H1 (cell line): ENCODE data around the gene FRMD4B. TPM values are rescaled to one million over a fixed set of nuclear protein-coding genes. Genes with fewer than 3 reads are reported as not detected.

Source experiments
- CTCF ChIA-PET: fragments of 300-600 bp; sonication (Branson Sonifier 250); formaldehyde crosslinking; loops from one replicate; lab custom pipeline; 2021; ENCODE audit not compliant: partially characterized antibody; lab: Charles Lee
- POLR2A ChIA-PET: fragments of 300-600 bp; sonication (Branson Sonifier 250); formaldehyde crosslinking; loops from one replicate; lab custom pipeline; 2021; ENCODE audit warnings: inconsistent platforms; ENCODE audit not compliant: partially characterized antibody; lab: Charles Lee
- DNase-seq, 2 experiments: peaks; one replicate each; pipeline versions ENCODE4 v3.0.0 to v3.0.0-alpha.2; 2010 to 2022; ENCODE audit warnings: low spot score in 2 of 2, low read depth in 1 of 2, mixed read lengths in 1 of 2
- FAIRE-seq: peaks from 2 replicates; lab custom pipeline; 2011; peaks lifted over from hg19 to GRCh38; lab: Jason Lieb, UNC
- H2AFZ ChIP-seq: 2 replicates; pipeline ENCODE4 v1.8.1; 2012; ENCODE audit warnings: low read length, inconsistent platforms
- H2AK5ac ChIP-seq: 2 replicates; pipeline ENCODE4 v1.6.1; 2013; ENCODE audit warnings: low read depth, low read length
- H2BK120ac ChIP-seq: replicated peaks from 2 replicates; pipeline ENCODE3; 2013; ENCODE audit warnings: low read depth, low read length, inconsistent platforms
- H2BK12ac ChIP-seq: 2 replicates; pipeline ENCODE4 v1.6.1; 2013; ENCODE audit warnings: low read depth, low read length
- H2BK15ac ChIP-seq: 2 replicates; pipeline ENCODE4 v1.6.1; 2013; ENCODE audit warnings: low read length
- H2BK20ac ChIP-seq: 2 replicates; pipeline ENCODE4 v1.6.1; 2013; ENCODE audit warnings: low read length
- H2BK5ac ChIP-seq: 2 replicates; pipeline ENCODE4 v1.6.1; 2013; ENCODE audit warnings: low read depth, low read length
- H3K14ac ChIP-seq: 2 replicates; pipeline ENCODE4 v1.6.1; 2013; ENCODE audit warnings: inconsistent platforms; ENCODE audit not compliant: insufficient read length
- H3K18ac ChIP-seq: 2 replicates; pipeline ENCODE4 v1.6.1; 2013; ENCODE audit warnings: low read length; ENCODE audit errors: extremely low read depth
- H3K23ac ChIP-seq: 2 replicates; pipeline ENCODE4 v1.6.1; 2013; ENCODE audit warnings: inconsistent platforms; ENCODE audit not compliant: insufficient read length
- H3K23me2 ChIP-seq: 2 replicates; pipeline ENCODE4 v1.6.1; 2013; ENCODE audit warnings: low read depth, low read length
- H3K27ac ChIP-seq: 2 replicates; pipeline ENCODE4 v1.6.1; 2011; ENCODE audit warnings: low read depth, low read length, inconsistent platforms
- H3K27me3 ChIP-seq, 4 experiments: replicated peaks in 1 of 4; 1 replicate in 1 of 4; 2 replicates in 3 of 4; pipeline versions ENCODE4 v1.6.1 to v1.8.1; 2011 to 2013; ENCODE audit warnings: low read length in 3 of 4, mild to moderate bottlenecking in 3 of 4, inconsistent platforms in 2 of 4, mixed read lengths in 2 of 4, moderate library complexity in 1 of 4; ENCODE audit not compliant: control insufficient read depth in 3 of 4, insufficient read depth in 3 of 4; ENCODE audit errors: extremely low read depth in 1 of 4
- H3K36me3 ChIP-seq, 4 experiments: 2 replicates each; pipeline versions ENCODE4 v1.6.1 to v1.8.1; 2011 to 2013; ENCODE audit warnings: mild to moderate bottlenecking in 4 of 4, low read length in 3 of 4, moderate library complexity in 2 of 4, control low read depth in 1 of 4, inconsistent platforms in 1 of 4; ENCODE audit not compliant: insufficient read depth in 4 of 4, control insufficient read depth in 2 of 4
- H3K4ac ChIP-seq: replicated peaks from 2 replicates; pipeline ENCODE3; 2013; ENCODE audit warnings: low read length, low read depth, mixed read lengths, inconsistent platforms; ENCODE audit not compliant: insufficient read length
- H3K4me1 ChIP-seq, 4 experiments: replicated peaks in 1 of 4; 1 replicate in 1 of 4; 2 replicates in 3 of 4; pipeline versions ENCODE4 v1.6.1 to v1.8.1; 2011 to 2013; ENCODE audit warnings: low read length in 3 of 4, inconsistent platforms in 2 of 4, mixed read lengths in 1 of 4; ENCODE audit not compliant: insufficient read depth in 4 of 4, control insufficient read depth in 3 of 4
- H3K4me2 ChIP-seq, 2 experiments: 2 replicates each; pipeline versions ENCODE4 v1.6.1 to v1.8.1; 2011 to 2013; ENCODE audit warnings: low read depth in 2 of 2, low read length in 2 of 2, control low read depth in 1 of 2, inconsistent platforms in 1 of 2, mild to moderate bottlenecking in 1 of 2; ENCODE audit not compliant: insufficient read depth in 1 of 2
- H3K4me3 ChIP-seq, 4 experiments: fragments of 200-600, 300-600 bp in 1 of 4; sonication (generic), shearing (Covaris generic), sonication (Bioruptor Twin) in 1 of 4; 2 replicates each; pipeline versions ENCODE4 v1.5.1 to v1.8.1; 2011 to 2016; ENCODE audit warnings: low read length in 4 of 4, low read depth in 3 of 4, control low read depth in 2 of 4, inconsistent platforms in 2 of 4, mild to moderate bottlenecking in 2 of 4, mixed read lengths in 1 of 4, moderate library complexity in 1 of 4; ENCODE audit not compliant: insufficient read depth in 2 of 4; ENCODE audit errors: extremely low read depth in 1 of 4
- H3K56ac ChIP-seq: replicated peaks from 2 replicates; pipeline ENCODE3; 2013; ENCODE audit warnings: low read depth, mild to moderate bottlenecking, mixed read lengths, low read length, inconsistent platforms; ENCODE audit not compliant: insufficient read length
- H3K79me1 ChIP-seq: 2 replicates; pipeline ENCODE4 v1.6.1; 2013; ENCODE audit warnings: low read depth, low read length, control low read depth
- H3K79me2 ChIP-seq, 2 experiments: 2 replicates each; pipeline versions ENCODE4 v1.6.1 to v1.8.1; 2012 to 2013; ENCODE audit warnings: low read length in 2 of 2, mild to moderate bottlenecking in 2 of 2, inconsistent platforms in 1 of 2; ENCODE audit not compliant: insufficient read depth in 2 of 2, control insufficient read depth in 1 of 2
- H3K9ac ChIP-seq, 4 experiments: replicated peaks in 1 of 4; 1 replicate in 1 of 4; 2 replicates in 3 of 4; pipeline versions ENCODE4 v1.6.1 to v1.8.1; 2011 to 2013; ENCODE audit warnings: low read depth in 3 of 4, low read length in 3 of 4, control low read depth in 2 of 4, mild to moderate bottlenecking in 2 of 4, moderate library complexity in 2 of 4, inconsistent platforms in 1 of 4; ENCODE audit errors: extremely low read depth in 1 of 4
- H3K9me3 ChIP-seq, 2 experiments: 2 replicates each; pipeline versions ENCODE4 v1.6.1 to v1.8.1; 2012 to 2013; ENCODE audit warnings: mild to moderate bottlenecking in 2 of 2, moderate library complexity in 2 of 2, control low read depth in 1 of 2, inconsistent platforms in 1 of 2, low read depth in 1 of 2, low read length in 1 of 2, mixed read lengths in 1 of 2; ENCODE audit not compliant: insufficient read depth in 2 of 2
- H4K20me1 ChIP-seq, 2 experiments: replicated peaks in 1 of 2; 2 replicates each; pipeline versions ENCODE3 to v1.8.1; 2011 to 2013; ENCODE audit warnings: inconsistent platforms in 2 of 2, low read length in 2 of 2, mild to moderate bottlenecking in 1 of 2; ENCODE audit not compliant: insufficient read depth in 2 of 2, control insufficient read depth in 1 of 2
- H4K5ac ChIP-seq: 2 replicates; pipeline ENCODE4 v1.6.1; 2013; ENCODE audit warnings: low read length, low read depth, mixed read lengths, inconsistent platforms; ENCODE audit not compliant: insufficient read length
- H4K8ac ChIP-seq: 2 replicates; pipeline ENCODE4 v1.8.0; 2013; ENCODE audit warnings: mild to moderate bottlenecking, moderate library complexity, low read length, inconsistent platforms; ENCODE audit not compliant: insufficient read depth; ENCODE audit errors: extremely low read depth
- H4K91ac ChIP-seq: replicated peaks from 2 replicates; pipeline ENCODE3; 2013; ENCODE audit warnings: low read length, mixed read lengths, inconsistent platforms; ENCODE audit not compliant: insufficient read length
- ASH2L ChIP-seq: fragments of 200-600, 300-600 bp; sonication (generic); IDR thresholded peaks from one replicate; pipeline ENCODE4 v1.7.1; 2017; ENCODE audit warnings: low read length
- ATF2 ChIP-seq: IDR thresholded peaks from 2 replicates; pipeline ENCODE4 v1.6.1; 2012; ENCODE audit warnings: low read length, inconsistent platforms
- CBX5 ChIP-seq: fragments of 300-800, 300-1000 bp; sonication (generic); IDR thresholded peaks from 2 replicates; pipeline ENCODE4 v1.7.1; 2016; ENCODE audit warnings: antibody characterized with exemption, low read length, low read depth
- CHD2 ChIP-seq: IDR thresholded peaks from 2 replicates; pipeline ENCODE4 v1.6.1; 2012; ENCODE audit warnings: low read length, improper control_type of control experiment
- EZH2 ChIP-seq: fragments of 200-600 bp; sonication (generic); IDR thresholded peaks from 2 replicates; pipeline ENCODE4 v1.7.1; 2012; ENCODE audit warnings: low read depth, mild to moderate bottlenecking, moderate library complexity, low read length, inconsistent platforms; ENCODE audit not compliant: severe bottlenecking
- JUND ChIP-seq: IDR thresholded peaks from 2 replicates; pipeline ENCODE4 v1.6.1; 2011; ENCODE audit warnings: mild to moderate bottlenecking, improper control_type of control experiment, low read length
- MAX ChIP-seq: IDR thresholded peaks from 2 replicates; pipeline ENCODE4 v1.6.1; 2012; ENCODE audit warnings: inconsistent platforms
- PHF8 ChIP-seq: fragments of 200-600 bp; sonication (generic); conservative IDR thresholded peaks from 2 replicates; pipeline ENCODE4 v1.7.1; 2012; ENCODE audit warnings: low read depth, mild to moderate bottlenecking, inconsistent platforms, low read length, moderate library complexity
- RFX5 ChIP-seq: IDR thresholded peaks from 2 replicates; pipeline ENCODE4 v1.6.1; 2011; ENCODE audit warnings: low read depth, low read length, improper control_type of control experiment, borderline replicate concordance
- SAP30 ChIP-seq: fragments of 300-600 bp; sonication (generic); IDR thresholded peaks from 2 replicates; pipeline ENCODE4 v1.7.1; 2012; ENCODE audit warnings: low read length, moderate library complexity, mild to moderate bottlenecking, inconsistent platforms; ENCODE audit not compliant: insufficient read depth, insufficient replicate concordance
- SUZ12 ChIP-seq: fragments of 200-600 bp; sonication (generic); IDR thresholded peaks from 2 replicates; pipeline ENCODE4 v1.6.1; 2012; ENCODE audit warnings: mild to moderate bottlenecking, inconsistent platforms, low read length, moderate library complexity, mixed read lengths
- WGBS, 2 experiments: shearing (Covaris generic) in 1 of 2; methylation state at CpG; one replicate each; pipeline versions ENCODE4 v1.1.6 to v1.1.7; 2013 to 2015; ENCODE audit warnings: low lambda C conversion rate in 2 of 2, mixed read lengths in 2 of 2, inconsistent platforms in 1 of 2, low coverage in 1 of 2, missing lambda C conversion rate in 1 of 2; ENCODE audit not compliant: insufficient replicate concordance in 2 of 2, insufficient coverage in 1 of 2, insufficient read length in 1 of 2; ENCODE audit errors: extremely low coverage in 1 of 2, missing lambda C conversion rate in 1 of 2; 5-methylcytosine and 5-hydroxymethylcytosine counted together
- polyA plus RNA-seq, 7 experiments: library from polyadenylated mRNA; depleted of rRNA in 3 of 7; stranded (reverse) in 5 of 7; unstranded in 2 of 7; fragments of >200 nt in 5 of 7; fragments of 200-250 nt in 2 of 7; gene quantifications; 1 replicate in 5 of 7; 2 replicates in 1 of 7; 4 replicates in 1 of 7; pipeline versions ENCODE4 v1.2.1 to v1.2.3, GENCODE V29; 2011 to 2013; ENCODE audit warnings: missing spikeins in 2 of 7, mixed read lengths in 2 of 7
- total RNA-seq: library from RNA; stranded (reverse); fragmentation: NEBNext Ultra II Directional; extraction: Animal tissue kit (Norgen Biotek cat#: 25700); gene quantifications from 2 replicates; pipeline ENCODE4 v1.2.1, GENCODE V29; 2021

The FRMD4B gene
- total and polyA plus RNA-seq, 2 of the 8 experiments (the other 6 are each of a cell fraction or from before 2014, with no cell fraction given), result 2.7 to 7.2 TPM

DNA sequence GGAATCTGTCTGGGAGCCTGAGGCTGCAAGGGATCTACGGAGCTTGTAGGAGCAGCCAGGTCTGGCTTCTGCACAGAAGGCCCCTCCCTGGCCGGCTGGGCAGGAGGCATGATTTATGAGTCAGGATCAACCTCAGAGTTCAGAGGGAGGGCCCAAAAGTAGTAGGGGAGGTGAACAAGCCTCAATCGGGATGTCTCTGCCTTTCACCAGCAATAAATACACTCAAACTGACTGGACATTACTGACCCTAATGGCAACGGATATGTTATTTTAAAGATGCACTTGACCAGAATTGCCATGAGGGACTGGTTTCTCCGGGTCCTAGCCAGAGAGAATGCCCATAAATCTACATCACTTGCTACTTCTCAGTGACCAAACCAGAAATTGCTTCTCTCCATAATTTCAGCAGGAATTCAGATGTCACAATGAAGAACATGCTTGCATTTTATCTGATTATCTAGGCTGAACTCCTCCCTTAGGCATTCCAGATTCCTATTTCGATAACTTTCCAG is 153.9 kb downstream of the FRMD4B start:
- Histone ChIP-seq H3K23ac (no peak overlapping the region), H3K14ac (no peak overlapping the region), H3K4ac (no peak overlapping the region), H2AK5ac (no peak overlapping the region), H3K9ac (no peak overlapping the region), H3K79me1 (no peaks in the 10 kb centered on the region), H3K4me1 (peaks cover 0 to 5% (median 3%) of the 10 kb centered on the region in 4 experiments; a peak in 4 of 7 replicates), H3K56ac (no peak overlapping the region), H3K36me3 (no peaks in the 10 kb centered on the region), H3K4me3 (no peak overlapping the region), H2AFZ (no peak overlapping the region), H4K5ac (no peak overlapping the region), H2BK20ac (no peak overlapping the region), H4K20me1 (no peaks in the 10 kb centered on the region), H2BK15ac (no peak overlapping the region), H3K27ac (no peak overlapping the region), H4K8ac (no peak overlapping the region), H3K79me2 (no peaks in the 10 kb centered on the region), H2BK120ac (no peak overlapping the region), H4K91ac (no peak overlapping the region), H3K4me2 (no peak overlapping the region), H3K9me3 (no peaks in the 10 kb centered on the region), H2BK12ac (no peak overlapping the region), H3K27me3 (no peaks in the 10 kb centered on the region), H3K18ac (no peak overlapping the region), H2BK5ac (no peak overlapping the region), H3K23me2 (no peaks in the 10 kb centered on the region)
- DNase-seq (no peak), FAIRE-seq (no peak)
- WGBS, 2 experiments, result 70% methylated on average over 6 of the region's 6 CpGs; no CpG with 5 or more reads in 1 of the 2 experiments
- ChIA-PET POLR2A (no interaction called here), CTCF (interaction anchor here (1.0 to 1.3 kb wide), 2 partner anchors 13 to 71 kb away, joined by 3 to 7 read pairs; no protein-coding TSS in a partner anchor)
- no peak for TF ChIP-seq EZH2
- TF ChIP-seq CHD2, result no peak
- no peak for TF ChIP-seq MAX
- no peak for TF ChIP-seq CBX5
- no peak for TF ChIP-seq RFX5
- TF ChIP-seq SUZ12, result no peak
- no peak for TF ChIP-seq PHF8
- no peak for TF ChIP-seq ASH2L
- no peak for TF ChIP-seq SAP30
- TF ChIP-seq ATF2, result no peak
- TF ChIP-seq JUND, result no peak
